Esophagus squamous epithelium (tissue), 5 donors: ENCODE data around the gene MRPS7. TPM values are rescaled to one million over a fixed set of nuclear protein-coding genes. Genes with fewer than 3 reads are reported as not detected.
"Not testable (repeated sequence)": the region's sequence is repeated elsewhere in the genome, so short reads cannot be mapped to it uniquely, and the experiment has no call there.

ENCODE experiments used
- DNase-seq: peaks from one replicate; lab custom pipeline; 2025; lab: John Stamatoyannopoulos, UW
- H3K27ac ChIP-seq, 4 donors: fragments of 200-600 bp; sonication (generic); one replicate each; pipeline ENCODE4 v1.5.1; 2016 to 2019; ENCODE audit warnings: mild to moderate bottlenecking in 1 of 4
- H3K27me3 ChIP-seq, 4 donors: fragments of 200-600 bp; sonication (generic); 1 replicate in 3 of 4; 2 replicates in 1 of 4; pipeline versions ENCODE4 v1.5.1 to v1.6.0; 2017 to 2021; ENCODE audit warnings: antibody characterized with exemption in 1 of 4
- H3K36me3 ChIP-seq, 3 donors: fragments of 200-600 bp; sonication (generic); one replicate each; pipeline ENCODE4 v1.5.1; 2016 to 2019
- H3K4me1 ChIP-seq, 3 donors: fragments of 200-600 bp; sonication (generic); one replicate each; pipeline ENCODE4 v1.5.1; 2017 to 2019
- H3K4me3 ChIP-seq, 4 donors: fragments of 200-600 bp; sonication (generic); 1 replicate in 3 of 4; 2 replicates in 1 of 4; pipeline ENCODE4 v1.5.1; 2016 to 2019; ENCODE audit warnings: mild to moderate bottlenecking in 2 of 4, moderate library complexity in 1 of 4
- H3K9me3 ChIP-seq, 3 donors: fragments of 200-600 bp; sonication (generic); one replicate each; pipeline ENCODE4 v1.5.1; 2016 to 2019
- POLR2A ChIP-seq, 4 donors: fragments of 450-650 bp; IDR thresholded peaks; one replicate each; pipeline ENCODE4 v1.6.1; 2017; ENCODE audit warnings: antibody characterized with exemption in 4 of 4, mild to moderate bottlenecking in 4 of 4, moderate library complexity in 3 of 4
- WGBS, 2 donors: methylation state at CpG; one replicate each; pipeline ENCODE4 v1.1.5; 2018; 5-methylcytosine and 5-hydroxymethylcytosine counted together
- intact Hi-C: fragments of 100-400 bp; cut with DNase I; formaldehyde crosslinking; loops from one replicate; pipeline ENCODE4 v1.15.0; 2022
- total RNA-seq, 4 donors: library from RNA; depleted of rRNA; stranded (reverse); fragments of >200 nt; gene quantifications; one replicate each; pipeline ENCODE4 v1.1.0, GENCODE V29; 2016
- TF ChIP-seq, protein P1 (sequence below), 6 experiments: fragments of 450-650 bp in 4 of 6; fragments of 200-600 bp in 2 of 6; sonication (generic) in 2 of 6; IDR thresholded peaks; one replicate each; pipeline ENCODE4 v1.5.1; 2016 to 2019; ENCODE audit warnings: antibody characterized with exemption in 6 of 6, mild to moderate bottlenecking in 4 of 6, moderate library complexity in 4 of 6
- donor health status: DM: yes; HTN: yes; CAD: no.

MRPS7 gene
- total RNA-seq, 4 donors from 2014 or later, result 42.2 to 62.6 (median 48.7) TPM

DNA sequence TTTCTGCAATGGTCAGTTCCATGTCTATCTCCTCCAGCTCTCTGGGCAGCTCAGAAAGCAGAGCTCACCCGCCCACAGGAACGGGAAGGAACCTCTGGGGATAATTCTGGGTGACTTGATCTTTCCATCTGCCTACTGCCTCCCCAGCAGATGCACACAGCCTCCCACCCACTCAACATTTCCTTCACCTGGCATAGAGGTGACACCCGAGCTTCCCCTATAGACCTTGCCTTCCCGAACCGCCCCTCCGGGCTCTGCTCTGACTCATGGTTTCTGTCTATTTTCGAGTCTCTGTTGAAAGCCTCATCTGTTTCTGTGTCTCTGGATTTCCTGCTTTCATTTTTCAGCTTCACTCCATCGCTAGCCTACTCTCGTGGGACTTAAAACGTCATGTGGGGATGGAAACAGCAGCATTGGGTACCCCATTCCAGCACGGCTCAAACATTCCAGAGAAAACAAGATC is 11.6 kb upstream of the MRPS7 start:
- H3K36me3 ChIP-seq, result peaks cover 7 to 33% (median 14%) of the 10 kb centered on the region in 3 donors
- H3K9me3 ChIP-seq, result no peaks in the 10 kb centered on the region
- H3K27ac ChIP-seq, result peak overlapping the region; percentile 59 to 76 (median 63)
- no peaks in the 10 kb centered on the region for H3K27me3 ChIP-seq
- no peak for DNase-seq
- WGBS, 2 donors, result 24 to 28% methylated on average over 8 to 10 of the region's 11 CpGs
- H3K4me1 ChIP-seq, result peaks cover 0 to 40% (median 13%) of the 10 kb centered on the region in 3 donors
- TF ChIP-seq, protein P1, sequence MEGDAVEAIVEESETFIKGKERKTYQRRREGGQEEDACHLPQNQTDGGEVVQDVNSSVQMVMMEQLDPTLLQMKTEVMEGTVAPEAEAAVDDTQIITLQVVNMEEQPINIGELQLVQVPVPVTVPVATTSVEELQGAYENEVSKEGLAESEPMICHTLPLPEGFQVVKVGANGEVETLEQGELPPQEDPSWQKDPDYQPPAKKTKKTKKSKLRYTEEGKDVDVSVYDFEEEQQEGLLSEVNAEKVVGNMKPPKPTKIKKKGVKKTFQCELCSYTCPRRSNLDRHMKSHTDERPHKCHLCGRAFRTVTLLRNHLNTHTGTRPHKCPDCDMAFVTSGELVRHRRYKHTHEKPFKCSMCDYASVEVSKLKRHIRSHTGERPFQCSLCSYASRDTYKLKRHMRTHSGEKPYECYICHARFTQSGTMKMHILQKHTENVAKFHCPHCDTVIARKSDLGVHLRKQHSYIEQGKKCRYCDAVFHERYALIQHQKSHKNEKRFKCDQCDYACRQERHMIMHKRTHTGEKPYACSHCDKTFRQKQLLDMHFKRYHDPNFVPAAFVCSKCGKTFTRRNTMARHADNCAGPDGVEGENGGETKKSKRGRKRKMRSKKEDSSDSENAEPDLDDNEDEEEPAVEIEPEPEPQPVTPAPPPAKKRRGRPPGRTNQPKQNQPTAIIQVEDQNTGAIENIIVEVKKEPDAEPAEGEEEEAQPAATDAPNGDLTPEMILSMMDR (IDR thresholded peaks at IDR 0.05), result no peak
- no peak for TF ChIP-seq POLR2A (IDR thresholded peaks at IDR 0.05)
- intact Hi-C loops, result no loop called here
- peak overlapping the region in 2 of 4 donors; percentile 17 to 26 for H3K4me3 ChIP-seq

DNA sequence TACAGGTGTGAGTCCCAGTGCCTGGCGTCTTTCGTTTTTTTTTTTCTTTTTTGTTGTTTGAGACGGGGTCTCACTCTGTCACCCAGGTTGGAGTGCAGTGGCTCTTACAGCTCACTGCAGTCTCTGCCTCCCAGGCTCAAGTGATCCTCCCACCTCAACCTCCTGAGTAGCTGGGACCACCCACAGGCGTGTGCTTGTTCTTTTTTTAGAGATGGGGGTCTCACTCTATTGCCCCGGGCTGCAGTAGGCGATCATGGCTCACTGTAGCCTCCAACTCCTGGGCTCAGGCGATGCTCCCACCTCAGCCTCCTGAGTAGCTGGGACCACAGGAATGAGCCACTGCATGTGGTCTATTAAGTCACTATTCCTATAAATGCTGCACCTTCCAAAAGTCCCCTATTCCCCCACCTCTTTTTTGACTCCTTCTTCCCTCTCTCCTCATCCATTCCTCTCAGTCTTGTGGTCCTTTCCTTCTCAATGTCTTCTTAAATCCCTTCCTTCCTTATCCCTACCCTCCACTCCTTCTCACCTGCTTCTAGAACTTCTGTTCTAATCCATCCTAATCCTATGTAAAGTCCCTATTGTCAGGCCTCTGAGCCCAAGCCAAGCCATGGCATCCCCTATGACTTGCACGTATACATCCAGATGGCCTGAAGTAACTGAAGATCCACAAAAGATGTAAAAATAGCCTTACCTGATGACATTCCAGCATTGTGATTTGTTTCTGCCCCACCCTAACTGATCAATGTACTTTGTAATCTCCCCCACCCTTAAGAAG is 9.5 kb upstream of the MRPS7 start:
- H3K4me3 ChIP-seq, result no peak overlapping the region
- no peak for TF ChIP-seq POLR2A (IDR thresholded peaks at IDR 0.05)
- TF ChIP-seq, protein P1 (IDR thresholded peaks at IDR 0.05), result no peak
- no peaks in the 10 kb centered on the region for H3K27me3 ChIP-seq
- peak overlapping the region in 3 of 4 donors; percentile 30 to 37 (median 34) for H3K27ac ChIP-seq
- H3K36me3 ChIP-seq, result peaks cover 0 to 13% (median 0%) of the 10 kb centered on the region in 3 donors
- DNase-seq, result no peak
- WGBS, 2 donors, result 77 to 85% methylated on average over 8 of the region's 8 CpGs
- no peaks in the 10 kb centered on the region for H3K9me3 ChIP-seq
- peaks cover 0 to 51% (median 13%) of the 10 kb centered on the region in 3 donors for H3K4me1 ChIP-seq
- intact Hi-C loops, result no loop called here

DNA sequence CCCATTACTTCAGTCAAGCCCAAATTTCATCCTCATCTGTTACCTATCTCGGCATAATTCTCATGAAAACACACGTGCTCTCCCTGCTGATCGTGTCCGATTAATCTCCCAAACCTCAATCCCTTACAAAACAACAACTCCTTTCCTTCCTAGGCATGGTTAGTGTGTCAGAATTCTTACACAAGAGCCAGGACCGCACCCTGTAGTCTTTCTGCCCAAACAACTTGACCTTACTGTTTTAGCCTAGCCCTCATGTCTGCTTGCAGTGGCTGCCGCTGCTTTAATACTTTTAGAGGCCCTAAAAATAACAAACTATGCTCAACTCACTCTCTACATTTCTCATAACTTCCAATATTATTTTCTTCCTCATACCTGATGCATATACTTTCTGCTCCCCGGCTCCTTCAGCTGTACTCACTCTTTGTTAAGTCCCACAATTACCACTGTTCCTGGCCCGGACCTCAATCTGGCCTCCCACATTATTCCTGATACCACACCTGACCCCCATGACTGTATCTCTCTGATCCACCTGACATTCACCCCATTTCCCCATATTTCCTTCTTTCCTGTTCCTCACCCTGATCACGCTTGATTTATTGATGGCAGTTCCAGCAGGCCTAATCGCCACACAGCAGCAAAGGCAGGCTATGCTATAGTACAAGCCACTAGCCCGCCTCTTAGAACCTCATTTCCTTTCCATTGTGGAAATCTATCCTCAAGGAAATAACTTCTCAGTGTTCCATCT is 5.6 kb upstream of the MRPS7 start:
- DNase-seq, H3K9me3 ChIP-seq, H3K36me3 ChIP-seq, intact Hi-C loops, H3K27me3 ChIP-seq: not testable (repeated sequence)
- WGBS, 2 donors, result 50 to 56% methylated on average over 11 of the region's 11 CpGs
- Histone ChIP-seq H3K4me1 (peaks cover 10 to 64% (median 22%) of the 10 kb centered on the region in 3 donors), H3K4me3 (peak overlapping the region in 1 of 4 donors; percentile 12), H3K27ac (peak overlapping the region; percentile 39 to 64 (median 54))

DNA sequence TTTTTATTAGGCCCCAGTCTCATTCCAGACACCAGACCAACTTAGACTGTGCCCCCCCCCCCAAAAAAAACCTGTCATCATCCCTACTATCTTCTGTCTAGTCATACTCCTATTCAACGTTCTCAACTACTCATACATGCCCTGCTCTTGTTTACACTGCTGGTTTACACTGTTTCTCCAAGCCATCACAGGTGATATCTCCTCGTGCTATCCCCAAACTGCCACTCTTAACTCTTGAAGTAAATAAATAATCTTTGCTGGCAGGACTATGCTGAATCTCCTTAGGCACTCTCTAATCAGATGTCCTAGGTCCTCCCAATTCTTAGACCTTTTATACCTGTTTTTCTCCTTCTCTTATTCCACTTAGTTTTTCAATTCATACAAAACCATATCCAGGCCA is 4.5 kb upstream of the MRPS7 start:
- H3K36me3 ChIP-seq, H3K9me3 ChIP-seq, H3K4me3 ChIP-seq, H3K27me3 ChIP-seq, intact Hi-C loops, DNase-seq: not testable (repeated sequence)
- Histone ChIP-seq H3K27ac (peak overlapping the region in 1 of 4 donors; percentile 9), H3K4me1 (peaks cover 10 to 57% (median 22%) of the 10 kb centered on the region in 3 donors)
- WGBS, 2 donors, result 43% methylated on average over 2 of the region's 2 CpGs

DNA sequence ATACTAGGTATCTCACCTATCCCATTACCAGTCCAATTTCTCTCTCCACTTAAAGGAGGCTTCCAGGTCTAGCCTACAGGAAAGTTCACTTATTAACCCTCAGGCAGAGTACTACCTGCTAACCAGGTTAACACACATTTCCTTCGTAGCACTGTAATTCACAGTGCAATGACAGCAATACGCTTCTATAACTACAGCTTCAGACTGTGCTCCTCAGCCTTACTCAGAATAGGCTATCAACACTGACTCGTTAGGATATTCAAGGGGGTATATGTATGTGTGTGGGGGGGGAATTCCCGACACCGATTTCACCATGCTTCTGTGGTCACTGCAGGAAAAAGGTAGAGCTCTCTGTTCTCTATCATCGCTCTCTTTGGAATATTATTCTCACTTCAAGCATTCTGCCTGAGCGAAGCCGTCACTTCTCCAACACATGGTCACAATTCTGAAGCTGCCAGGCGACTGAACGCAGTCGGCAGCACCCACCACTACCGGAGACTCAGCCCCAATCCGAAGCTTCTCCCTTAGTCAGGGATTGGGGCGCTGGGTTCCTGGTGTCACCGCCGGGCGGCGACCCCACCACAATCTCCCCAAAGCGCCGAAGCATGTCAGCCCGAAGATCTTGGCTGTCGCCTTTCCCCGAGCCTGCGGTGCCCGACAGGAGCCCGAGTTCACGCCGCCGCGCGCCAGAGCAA is 891 bp upstream of the MRPS7 start:
- Histone ChIP-seq H3K4me1 (peaks cover 17 to 63% (median 30%) of the 10 kb centered on the region in 3 donors), H3K36me3 (peaks cover 0 to 29% (median 11%) of the 10 kb centered on the region in 3 donors), H3K27ac (peak overlapping the region; percentile 94 to 97 (median 96)), H3K9me3 (no peaks in the 10 kb centered on the region), H3K4me3 (peak overlapping the region; percentile 76 to 98 (median 92)), H3K27me3 (no peaks in the 10 kb centered on the region)
- TF ChIP-seq POLR2A (IDR thresholded peaks at IDR 0.05), result no peak
- TF ChIP-seq, protein P1 (IDR thresholded peaks at IDR 0.05), result no peak
- DNase-seq, result no peak
- intact Hi-C loops, result no loop called here
- WGBS, 2 donors, result 4% methylated on average over 8 to 14 of the region's 31 CpGs
